Inflammatory macrophage treated with lipopolysaccharide for 1 hour (primary cell): Measurements from ENCODE around the gene TEX11.
A peak's percentile ranks its signal among the peaks of the same experiment; 100 is the strongest.
"Not testable (repeated sequence)": the region's sequence is repeated elsewhere in the genome, so short reads cannot be mapped to it uniquely, and the experiment has no call there.

Experiments
- DNase-seq, 2 donors: peaks; one replicate each; pipeline ENCODE4 v3.0.0-alpha.2; 2020 to 2022

TEX11 gene

GRCh38 chrX:70755850-70756249 is 152.7 kb downstream of the TEX11 start:
- DNase-seq: no peak

- DNase-seq: no peak
These were observed 154.2 kb downstream of the TEX11 start for GRCh38 chrX:70754169-70754848.

- not testable (repeated sequence) for DNase-seq
These were observed 174.7 kb downstream of the TEX11 start for GRCh38 chrX:70733774-70734173.

GRCh38 chrX:70727961-70728360 is 180.6 kb downstream of the TEX11 start:
- DNase-seq: not testable (repeated sequence)

GRCh38 chrX:70720721-70721120 is 187.8 kb downstream of the TEX11 start:
- DNase-seq: no peak

- DNase-seq: not testable (repeated sequence)
These were observed 197.2 kb downstream of the TEX11 start for GRCh38 chrX:70711336-70711735.

- no peak for DNase-seq
These were observed 214.0 kb downstream of the TEX11 start for GRCh38 chrX:70694339-70695122.

- not testable (repeated sequence) for DNase-seq
These were observed 229.1 kb downstream of the TEX11 start for GRCh38 chrX:70679455-70679854.

- no peak for DNase-seq
These were observed 233.2 kb downstream of the TEX11 start for GRCh38 chrX:70675284-70675683.

- no peak for DNase-seq
These were observed 236.2 kb downstream of the TEX11 start for GRCh38 chrX:70672326-70672725.

- DNase-seq: no peak
These were observed 239.4 kb downstream of the TEX11 start for GRCh38 chrX:70669120-70669519.

- DNase-seq: peak; percentile 1 to 7
These were observed 243.8 kb downstream of the TEX11 start for GRCh38 chrX:70664726-70665125.

- DNase-seq: not testable (repeated sequence)
These were observed 247.4 kb downstream of the TEX11 start for GRCh38 chrX:70661124-70661523.

- DNase-seq: not testable (repeated sequence)
These were observed 251.0 kb downstream of the TEX11 start for GRCh38 chrX:70657546-70657945.

GRCh38 chrX:70656304-70656703 is 252.2 kb downstream of the TEX11 start:
- DNase-seq: peak; percentile 1 to 12

- DNase-seq: not testable (repeated sequence)
These were observed 260.6 kb downstream of the TEX11 start for GRCh38 chrX:70647910-70648309.

- no peak for DNase-seq
These were observed 272.3 kb downstream of the TEX11 start for GRCh38 chrX:70636218-70636617.

- DNase-seq: no peak
These were observed 272.8 kb downstream of the TEX11 start for GRCh38 chrX:70635669-70636068.

- DNase-seq: no peak
These were observed 273.3 kb downstream of the TEX11 start for GRCh38 chrX:70635227-70635626.

- DNase-seq: no peak
These were observed 286.8 kb downstream of the TEX11 start for GRCh38 chrX:70621743-70622142.

- no peak for DNase-seq
These were observed 290.0 kb downstream of the TEX11 start for GRCh38 chrX:70618467-70618866.

- no peak for DNase-seq
These were observed 295.2 kb downstream of the TEX11 start for GRCh38 chrX:70613295-70613694.

GRCh38 chrX:70605352-70605751 is 303.2 kb downstream of the TEX11 start:
- no peak for DNase-seq

GRCh38 chrX:70592091-70592490 is 316.4 kb downstream of the TEX11 start:
- peak; percentile 10 to 32 for DNase-seq
